Activated CD4-positive, alpha-beta T cell treated with anti-CD3 and anti-CD28 coated beads for 36 hours (primary cell): Measurements from ENCODE around the gene PRR15. TPM values are rescaled to one million over a fixed set of nuclear protein-coding genes. Genes with fewer than 3 reads are reported as not detected.

Experiments
- ATAC-seq: fragments of 200-7000 bp; cut with Tn5 transposase; one replicate; pipeline ENCODE4 v1.10.0; 2021; ENCODE audit warnings: mild to moderate bottlenecking, moderate library complexity
- CTCF ChIA-PET: fragments of 350-600 bp; sonication (Branson Sonifier 250); formaldehyde crosslinking; loops from one replicate; lab custom pipeline; 2021; ENCODE audit warnings: antibody characterized with exemption; lab: Charles Lee
- POLR2A ChIA-PET: fragments of 350-600 bp; sonication (Branson Sonifier 250); formaldehyde crosslinking; loops from one replicate; lab custom pipeline; 2021; ENCODE audit warnings: antibody characterized with exemption, inconsistent platforms; lab: Charles Lee
- DNase-seq: peaks from one replicate; pipeline ENCODE4 v3.0.0-alpha.2; 2020
- H3K27ac Mint-ChIP-seq: one replicate; pipeline ENCODE4 v1.8.0; 2021; ENCODE audit warnings: mixed read lengths
- H3K27me3 Mint-ChIP-seq: one replicate; pipeline ENCODE4 v1.8.0; 2021; ENCODE audit warnings: mixed read lengths
- H3K36me3 Mint-ChIP-seq: one replicate; pipeline ENCODE4 v1.8.0; 2021; ENCODE audit warnings: low read depth, mixed read lengths
- H3K4me1 Mint-ChIP-seq: one replicate; pipeline ENCODE4 v1.8.0; 2021; ENCODE audit warnings: mixed read lengths
- H3K4me3 Mint-ChIP-seq: one replicate; pipeline ENCODE4 v1.8.0; 2021; ENCODE audit warnings: mild to moderate bottlenecking, moderate library complexity, mixed read lengths
- H3K9me3 Mint-ChIP-seq: one replicate; pipeline ENCODE4 v1.8.0; 2021; ENCODE audit warnings: low read depth, mixed read lengths
- intact Hi-C, 2 experiments: fragments of 100-400 bp; cut with DNase I in 1 of 2; cut with micrococcal nuclease in 1 of 2; formaldehyde crosslinking; loops; one replicate each; pipeline versions ENCODE4 v1.14.2 to v1.15.1; 2022 to 2024; cut with DNase I, micrococcal nuclease
- total RNA-seq, 2 experiments: library from RNA; stranded (reverse); gene quantifications; one replicate each; pipeline ENCODE4 v1.2.3, GENCODE V29; 2021

The PRR15 gene
- total RNA-seq, 2 experiments from 2014 or later, result not detected

DNA sequence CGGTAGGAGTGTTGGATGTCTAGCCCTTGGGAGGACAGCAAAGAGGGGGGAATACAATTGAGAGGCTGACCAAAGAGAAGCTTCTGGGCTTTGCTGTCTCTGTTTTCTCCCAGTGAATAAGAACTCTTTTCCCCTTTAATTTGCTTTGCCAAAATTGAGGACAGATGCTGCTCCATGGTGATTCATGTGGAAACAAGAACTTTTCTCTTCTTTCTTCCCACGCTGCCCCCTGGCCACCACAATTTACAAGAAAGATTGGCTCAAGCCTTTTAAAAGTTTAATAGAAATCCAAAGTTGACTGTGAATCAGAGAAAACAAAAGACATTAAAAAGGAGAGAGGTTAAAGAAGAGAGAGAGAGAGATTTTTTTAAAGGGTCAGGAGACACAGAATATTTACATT, 49.0 kb downstream of the PRR15 start:
- DNase-seq (no peak), ATAC-seq (no peak)
- POLR2A ChIA-PET, result no interaction called here
- Mint-ChIP-seq H3K27ac (no peak overlapping the region), H3K9me3 (no peaks in the 10 kb centered on the region), H3K27me3 (peaks cover 2% of the 10 kb centered on the region), H3K4me3 (no peak overlapping the region), H3K36me3 (no peaks in the 10 kb centered on the region), H3K4me1 (no peaks in the 10 kb centered on the region)
- CTCF ChIA-PET, result no interaction called here
- intact Hi-C loops, result no loop called here

DNA sequence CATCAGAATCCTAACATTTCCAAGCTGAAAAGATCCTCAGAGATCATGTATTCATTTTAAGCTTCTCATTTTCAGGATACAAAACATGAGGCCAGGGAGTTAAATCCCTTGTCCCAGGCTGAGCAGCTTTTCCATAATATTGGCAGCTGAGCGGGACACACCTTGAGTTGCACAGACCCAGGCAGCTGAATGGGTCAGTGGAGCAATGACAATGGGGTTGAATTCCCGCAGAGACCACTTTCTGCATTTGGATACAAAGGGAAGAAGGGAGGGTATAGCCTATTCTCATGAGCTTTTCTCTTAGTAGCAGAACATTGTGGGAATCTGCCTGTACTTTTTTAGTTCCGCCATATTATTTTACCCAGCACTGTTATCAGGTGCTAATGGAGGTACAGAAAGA, 49.5 kb downstream of the PRR15 start:
- no peak for DNase-seq

DNA sequence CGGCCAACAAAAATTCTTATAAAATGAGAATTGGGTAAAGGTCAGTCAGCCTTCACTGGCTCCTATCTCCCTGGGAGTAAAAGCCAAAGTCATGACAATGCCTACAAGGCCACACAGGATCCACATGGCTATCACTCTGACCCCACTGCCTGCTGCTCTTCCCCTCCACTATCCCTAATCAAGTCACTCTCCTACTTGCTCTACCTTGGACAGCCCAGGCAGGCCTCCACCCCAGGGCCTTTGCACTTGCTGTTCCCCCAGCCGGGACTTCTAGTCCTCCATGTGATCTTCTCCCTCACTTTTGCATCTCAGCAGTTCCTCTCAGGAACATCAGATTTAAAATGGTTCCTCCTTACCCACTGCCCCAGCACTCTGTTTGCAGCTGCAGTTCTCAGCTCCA, 50.6 kb downstream of the PRR15 start:
- ChIA-PET CTCF (interaction anchor here (0.5 kb wide), 1 partner anchor 584 kb away, joined by 3 read pairs; no protein-coding TSS in a partner anchor), POLR2A (no interaction called here)
- H3K27me3 Mint-ChIP-seq, result no peaks in the 10 kb centered on the region
- intact Hi-C loops, result no loop called here
- no peak for ATAC-seq
- H3K4me1 Mint-ChIP-seq, result no peaks in the 10 kb centered on the region
- H3K27ac Mint-ChIP-seq, result no peak overlapping the region
- H3K4me3 Mint-ChIP-seq, result no peak overlapping the region
- H3K36me3 Mint-ChIP-seq, result no peaks in the 10 kb centered on the region
- H3K9me3 Mint-ChIP-seq, result no peaks in the 10 kb centered on the region
- no peak for DNase-seq

More for the DNA sequence above, 49.5 kb downstream of the PRR15 start:
- Mint-ChIP-seq H3K27me3 (peaks cover 2% of the 10 kb centered on the region), H3K4me1 (no peaks in the 10 kb centered on the region), H3K36me3 (no peaks in the 10 kb centered on the region), H3K27ac (no peak overlapping the region), H3K4me3 (no peak overlapping the region), H3K9me3 (no peaks in the 10 kb centered on the region)
- POLR2A ChIA-PET, result no interaction called here
- CTCF ChIA-PET, result no interaction called here
- intact Hi-C loops, result no loop called here
- ATAC-seq, result no peak

Other genes with a start within 250 kb of the PRR15 start
- gene WIPF3, start 242.7 kb downstream of the PRR15 start, total RNA-seq, result not detected